AG10803 (cell line): ENCODE data around the gene ZNF804B.
"Not testable (repeated sequence)": the region's sequence is repeated elsewhere in the genome, so short reads cannot be mapped to it uniquely, and the experiment has no call there.

ENCODE experiments used
- DNase-seq: peaks from one replicate; pipeline ENCODE4 v3.0.0; 2010; ENCODE audit warnings: low read depth
- H3K4me3 ChIP-seq: 2 replicates; pipeline ENCODE4 v1.5.1; 2011; ENCODE audit warnings: mild to moderate bottlenecking, low read length, control low read depth
- TF ChIP-seq, protein P1 (sequence below): conservative IDR thresholded peaks from 2 replicates; pipeline ENCODE4 v1.5.1; 2011; ENCODE audit warnings: mild to moderate bottlenecking, low read length, control low read depth, inconsistent platforms

Gene ZNF804B

DNA sequence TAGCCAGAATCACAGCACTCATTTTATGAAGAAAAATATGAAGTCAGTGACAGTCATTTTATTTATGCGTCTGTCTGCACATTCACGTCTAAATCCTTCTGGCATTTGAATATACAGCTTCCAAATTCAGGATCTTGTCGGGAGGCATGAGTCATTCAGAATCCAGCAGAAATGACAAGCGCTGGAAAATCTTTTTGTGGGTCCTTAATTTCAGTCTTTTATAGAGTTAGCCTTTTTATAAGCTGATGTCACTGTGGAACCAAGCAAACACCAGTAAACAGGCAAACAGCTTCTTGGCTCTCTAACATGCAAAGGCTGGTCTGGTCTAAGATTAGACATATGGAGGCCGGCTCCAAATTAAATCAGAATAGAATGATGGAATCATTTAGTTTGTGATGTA lies 424.2 kb downstream of the ZNF804B start:
- TF ChIP-seq, protein P1, sequence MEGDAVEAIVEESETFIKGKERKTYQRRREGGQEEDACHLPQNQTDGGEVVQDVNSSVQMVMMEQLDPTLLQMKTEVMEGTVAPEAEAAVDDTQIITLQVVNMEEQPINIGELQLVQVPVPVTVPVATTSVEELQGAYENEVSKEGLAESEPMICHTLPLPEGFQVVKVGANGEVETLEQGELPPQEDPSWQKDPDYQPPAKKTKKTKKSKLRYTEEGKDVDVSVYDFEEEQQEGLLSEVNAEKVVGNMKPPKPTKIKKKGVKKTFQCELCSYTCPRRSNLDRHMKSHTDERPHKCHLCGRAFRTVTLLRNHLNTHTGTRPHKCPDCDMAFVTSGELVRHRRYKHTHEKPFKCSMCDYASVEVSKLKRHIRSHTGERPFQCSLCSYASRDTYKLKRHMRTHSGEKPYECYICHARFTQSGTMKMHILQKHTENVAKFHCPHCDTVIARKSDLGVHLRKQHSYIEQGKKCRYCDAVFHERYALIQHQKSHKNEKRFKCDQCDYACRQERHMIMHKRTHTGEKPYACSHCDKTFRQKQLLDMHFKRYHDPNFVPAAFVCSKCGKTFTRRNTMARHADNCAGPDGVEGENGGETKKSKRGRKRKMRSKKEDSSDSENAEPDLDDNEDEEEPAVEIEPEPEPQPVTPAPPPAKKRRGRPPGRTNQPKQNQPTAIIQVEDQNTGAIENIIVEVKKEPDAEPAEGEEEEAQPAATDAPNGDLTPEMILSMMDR: no peak

DNA sequence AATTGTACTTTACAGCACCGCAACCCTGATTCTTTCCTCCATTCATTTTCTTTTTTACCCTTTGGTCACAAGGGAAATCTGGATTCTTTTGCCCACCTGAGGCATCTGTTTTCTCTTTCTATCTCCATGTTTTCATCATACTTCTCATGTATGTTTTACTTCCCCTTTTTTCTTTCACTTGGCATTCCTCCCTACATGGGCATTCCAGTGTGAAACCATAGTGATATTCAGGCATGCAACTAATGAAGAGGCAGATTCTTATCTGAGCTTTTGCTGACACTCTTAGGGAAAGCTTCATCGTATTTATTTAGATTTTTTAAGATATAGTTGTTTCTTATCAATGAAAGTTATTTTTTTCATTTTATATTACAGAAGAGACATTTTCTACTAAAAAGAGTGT lies 441.3 kb downstream of the ZNF804B start:
- TF ChIP-seq, protein P1: no peak
- H3K4me3 ChIP-seq: no peak overlapping the region
- no peak for DNase-seq

More for the DNA sequence above, 424.2 kb downstream of the ZNF804B start:
- H3K4me3 ChIP-seq: no peak overlapping the region
- DNase-seq: no peak

DNA sequence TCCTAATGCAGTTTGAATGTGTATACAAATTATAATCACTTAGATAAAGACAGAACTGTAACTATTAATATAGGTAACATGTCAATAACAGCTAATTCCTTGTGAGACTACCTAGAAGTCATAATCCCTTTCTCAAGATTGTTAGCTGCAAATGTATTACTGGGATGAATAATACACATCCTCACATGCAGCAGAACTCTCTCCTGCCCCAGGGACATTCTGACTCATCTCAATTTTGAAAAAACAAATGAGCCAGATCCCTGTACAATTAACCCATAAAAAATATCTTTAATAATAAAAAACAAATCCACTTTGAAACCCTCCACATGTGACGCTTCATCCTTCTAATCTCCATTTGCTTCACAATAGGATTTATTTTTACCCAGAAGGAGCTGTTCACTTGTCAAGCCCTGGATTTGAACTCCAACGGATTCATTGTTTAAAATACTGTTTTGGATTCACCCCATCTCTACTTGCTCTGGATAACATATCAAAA lies 464.4 kb downstream of the ZNF804B start:
- TF ChIP-seq, protein P1: no peak
- H3K4me3 ChIP-seq: no peak overlapping the region
- no peak for DNase-seq

DNA sequence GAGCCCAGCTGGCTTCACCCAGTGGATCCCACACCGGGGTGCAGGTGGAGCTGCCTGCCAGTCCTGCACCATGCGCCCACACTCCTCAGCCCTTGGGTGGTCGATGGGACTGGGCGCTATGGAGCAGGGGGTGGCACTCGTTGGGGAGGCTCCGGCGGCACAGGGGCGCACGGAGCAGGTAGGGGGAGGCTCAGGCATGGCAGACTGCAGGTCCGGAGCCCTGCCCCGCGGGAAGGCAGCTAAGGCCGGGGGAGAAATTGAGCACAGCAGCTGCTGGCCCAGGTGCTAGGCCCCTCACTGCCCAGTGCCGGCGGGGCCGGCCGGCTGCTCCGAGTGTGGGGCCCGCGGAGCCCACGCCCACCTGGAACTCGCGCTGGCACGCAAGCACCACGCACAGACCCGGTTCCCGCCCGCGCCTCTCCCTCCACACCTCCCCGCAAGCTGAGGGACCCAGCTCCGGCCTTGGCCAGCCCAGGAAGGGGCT lies 469.2 kb downstream of the ZNF804B start:
- H3K4me3 ChIP-seq, DNase-seq: not testable (repeated sequence)

DNA sequence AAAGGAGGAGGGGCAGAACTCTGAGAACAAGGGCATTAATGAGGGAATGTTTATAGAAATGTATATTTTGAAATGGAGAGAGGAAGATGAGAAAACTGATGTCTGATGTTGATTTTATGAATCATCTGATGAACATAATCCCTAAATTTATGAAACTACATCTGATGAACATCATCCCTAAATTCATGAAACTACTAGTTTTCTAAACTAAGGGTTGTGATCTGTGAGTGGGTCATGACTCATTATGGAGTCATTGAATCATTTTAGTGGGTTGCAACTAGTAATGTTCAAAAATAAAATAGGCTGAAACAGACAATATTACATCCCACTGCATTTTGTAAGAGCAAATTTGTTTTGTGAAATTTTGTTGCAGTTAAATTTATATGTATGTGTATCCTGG lies 478.7 kb downstream of the ZNF804B start:
- no peak overlapping the region for H3K4me3 ChIP-seq
- DNase-seq: no peak
- TF ChIP-seq, protein P1: no peak

DNA sequence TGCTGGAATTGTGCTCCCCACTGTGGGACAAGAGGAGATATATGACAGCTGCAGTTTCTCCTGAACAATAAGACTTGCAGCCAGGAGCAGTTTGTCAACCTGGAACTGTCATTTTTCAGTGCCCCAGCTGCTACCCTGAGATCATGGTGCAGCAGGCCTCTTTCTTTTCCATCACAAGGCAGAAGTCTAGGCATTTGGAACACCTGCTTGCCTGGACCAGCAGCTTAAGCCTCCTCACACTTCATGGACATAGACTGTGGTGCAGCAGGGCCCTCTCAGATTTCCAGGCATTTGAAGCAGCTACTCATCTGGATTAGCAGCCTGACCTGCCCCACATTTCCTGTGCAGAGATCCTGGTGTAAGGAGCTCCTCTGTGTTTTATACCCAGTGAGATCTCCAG lies 486.7 kb downstream of the ZNF804B start:
- no peak for DNase-seq
- TF ChIP-seq, protein P1: no peak
- no peak overlapping the region for H3K4me3 ChIP-seq

DNA sequence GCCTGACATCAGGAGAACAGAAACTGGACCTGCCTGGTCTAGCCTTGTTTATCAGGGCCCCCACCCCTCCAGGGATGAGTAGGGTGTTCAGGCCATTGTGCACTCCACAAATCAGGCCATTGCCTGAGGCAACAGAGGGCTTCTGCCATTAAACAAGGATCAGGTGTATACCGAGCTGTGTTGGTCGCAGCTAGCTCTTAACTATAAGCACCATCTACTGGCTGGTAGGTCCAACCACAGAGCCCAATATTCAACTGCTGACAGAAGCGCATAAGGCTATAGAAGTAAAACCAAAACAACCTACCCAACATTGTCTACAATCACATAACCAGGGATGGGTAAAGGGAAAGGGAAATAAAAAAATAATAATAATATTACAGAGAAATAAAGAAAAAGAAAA lies 487.7 kb downstream of the ZNF804B start:
- no peak for DNase-seq
- TF ChIP-seq, protein P1: no peak

DNA sequence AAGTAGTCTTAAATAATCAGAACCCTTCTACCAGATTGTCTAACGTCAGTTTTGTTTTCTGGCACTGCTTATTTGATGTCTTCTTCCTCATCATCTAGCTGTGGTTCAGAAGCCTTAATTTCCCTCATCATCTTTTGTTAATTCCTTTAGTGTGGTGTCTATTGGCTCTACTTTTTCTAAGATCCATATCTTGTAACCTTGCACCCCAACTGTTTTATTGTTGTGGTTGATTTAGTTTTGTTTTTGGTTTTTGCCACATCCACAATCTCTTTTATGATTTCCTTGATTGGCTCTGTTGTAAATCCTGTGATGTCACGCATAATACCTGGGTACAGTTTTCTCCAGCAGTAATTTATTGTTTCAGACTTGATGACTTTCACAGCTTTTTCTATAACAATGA lies 499.6 kb downstream of the ZNF804B start:
- TF ChIP-seq, protein P1: no peak
- H3K4me3 ChIP-seq: no peak overlapping the region
- DNase-seq: no peak

More for the DNA sequence above, 487.7 kb downstream of the ZNF804B start:
- H3K4me3 ChIP-seq: no peak overlapping the region
